ENCODE measurements around the gene CHPF2.

The CHPF2 gene

GRCh38 chr7:151247611-151248345, 15.5 kb downstream of the CHPF2 start:
- DNase-seq = no peak

- no peak for DNase-seq
These were observed 16.2 kb downstream of the CHPF2 start, which contains the start of gene SMARCD3 for GRCh38 chr7:151248346-151249033. SMARCD3 (minus strand) TSS chr7:151248694; CDS start chr7:151248562, 132 bp downstream.

- DNase-seq = peak; percentile 60 to 67
These were observed 16.9 kb downstream of the CHPF2 start for GRCh38 chr7:151249034-151249731.

- no peak for DNase-seq
These were observed 17.4 kb downstream of the CHPF2 start for GRCh38 chr7:151249732-151250072.

- DNase-seq = no peak
These were observed 18.2 kb downstream of the CHPF2 start for GRCh38 chr7:151250181-151251132.

GRCh38 chr7:151251328-151251688, 19.0 kb downstream of the CHPF2 start:
- DNase-seq = no peak

- no peak for DNase-seq
These were observed 19.6 kb downstream of the CHPF2 start for GRCh38 chr7:151251689-151252560.

- DNase-seq = no peak
These were observed 20.2 kb downstream of the CHPF2 start for GRCh38 chr7:151252561-151252835.

GRCh38 chr7:151252961-151253711, 20.9 kb downstream of the CHPF2 start:
- DNase-seq = no peak

GRCh38 chr7:151254316-151254715, 22.0 kb downstream of the CHPF2 start:
- no peak for DNase-seq

- DNase-seq = no peak
These were observed 22.6 kb downstream of the CHPF2 start for GRCh38 chr7:151254851-151255250.

GRCh38 chr7:151255390-151255789, 23.1 kb downstream of the CHPF2 start:
- DNase-seq = no peak

- no peak for DNase-seq
These were observed 24.2 kb downstream of the CHPF2 start for GRCh38 chr7:151256410-151257045.

GRCh38 chr7:151257990-151258389, 25.7 kb downstream of the CHPF2 start:
- no peak for DNase-seq

- no peak for DNase-seq
These were observed 28.2 kb downstream of the CHPF2 start for GRCh38 chr7:151260471-151260870.

GRCh38 chr7:151260883-151261282, 28.6 kb downstream of the CHPF2 start:
- DNase-seq = no peak

GRCh38 chr7:151261529-151261928, 29.2 kb downstream of the CHPF2 start:
- no peak for DNase-seq

- no peak for DNase-seq
These were observed 32.3 kb downstream of the CHPF2 start for GRCh38 chr7:151264615-151265014.

GRCh38 chr7:151265351-151265931, 33.2 kb downstream of the CHPF2 start:
- DNase-seq = no peak

GRCh38 chr7:151269511-151269910, 37.2 kb downstream of the CHPF2 start:
- no peak for DNase-seq

Measured in Kasumi-1 (cell line).